WTC11 (cell line): ENCODE data around the gene CAPN15. TPM values are rescaled to one million over a fixed set of nuclear protein-coding genes. Genes with fewer than 3 reads are reported as not detected.

Experiments used
- ATAC-seq: fragments of 200-7000 bp; cut with Tn5 transposase; 2 replicates; pipeline ENCODE4 v1.10.0; 2021; ENCODE audit warnings: mild to moderate bottlenecking, moderate library complexity
- CTCF ChIA-PET: fragments of 300-600 bp; sonication (Branson Sonifier 250); formaldehyde crosslinking; loops from one replicate; lab custom pipeline; 2021; ENCODE audit warnings: antibody characterized with exemption; lab: Charles Lee
- POLR2A ChIA-PET: fragments of 350-600 bp; sonication (Branson Sonifier 250); formaldehyde crosslinking; loops from one replicate; lab custom pipeline; 2021; ENCODE audit warnings: antibody characterized with exemption; lab: Charles Lee
- DNase-seq: peaks from one replicate; pipeline ENCODE4 v3.0.0; 2021; ENCODE audit warnings: low spot score
- H3K27ac Mint-ChIP-seq: 2 replicates; pipeline ENCODE4 v1.8.0; 2021; ENCODE audit warnings: mixed read lengths
- H3K27me3 Mint-ChIP-seq: 2 replicates; pipeline ENCODE4 v1.8.0; 2021; ENCODE audit warnings: low read depth, mild to moderate bottlenecking, moderate library complexity, mixed read lengths
- H3K36me3 Mint-ChIP-seq: 2 replicates; pipeline ENCODE4 v1.8.0; 2021; ENCODE audit warnings: mixed read lengths
- H3K4me1 Mint-ChIP-seq: 2 replicates; pipeline ENCODE4 v1.8.0; 2022; ENCODE audit warnings: mixed read lengths
- H3K4me3 Mint-ChIP-seq: 2 replicates; pipeline ENCODE4 v1.8.0; 2021; ENCODE audit warnings: mild to moderate bottlenecking, moderate library complexity, mixed read lengths
- H3K9me3 Mint-ChIP-seq: 2 replicates; pipeline ENCODE4 v1.8.0; 2021; ENCODE audit warnings: mixed read lengths
- ESRRA ChIP-seq: sonication (generic); formaldehyde crosslinking; IDR thresholded peaks from 2 replicates; pipeline ENCODE4 v1.8.1; 2022; ENCODE audit warnings: mild to moderate bottlenecking, missing genetic modification reagents, borderline replicate concordance
- ETV6 ChIP-seq: sonication (generic); formaldehyde crosslinking; IDR thresholded peaks from 2 replicates; pipeline ENCODE4 v1.8.1; 2022; ENCODE audit warnings: mild to moderate bottlenecking, missing genetic modification reagents
- JUN ChIP-seq: sonication (generic); formaldehyde crosslinking; IDR thresholded peaks from 2 replicates; pipeline ENCODE4 v1.8.0; 2023; ENCODE audit warnings: mild to moderate bottlenecking, missing genetic modification reagents
- MXD4 ChIP-seq: fragments of 250-450 bp; sonication (Bioruptor Pico); IDR thresholded peaks from 2 replicates; pipeline ENCODE4 v1.8.0; 2021; ENCODE audit warnings: mild to moderate bottlenecking, moderate library complexity, borderline replicate concordance
- MYBL2 ChIP-seq: sonication (generic); formaldehyde crosslinking; IDR thresholded peaks from 2 replicates; pipeline ENCODE4 v1.8.1; 2023; ENCODE audit warnings: mild to moderate bottlenecking, moderate library complexity, missing genetic modification reagents
- NFYB ChIP-seq: sonication (generic); formaldehyde crosslinking; conservative IDR thresholded peaks from 2 replicates; pipeline ENCODE4 v1.8.0; 2022; ENCODE audit warnings: low read depth, missing genetic modification reagents
- NR1H2 ChIP-seq: sonication (generic); formaldehyde crosslinking; IDR thresholded peaks from 2 replicates; pipeline ENCODE4 v1.9.0; 2021; ENCODE audit warnings: mild to moderate bottlenecking, moderate library complexity, missing genetic modification reagents
- NR2C2 ChIP-seq: sonication (generic); formaldehyde crosslinking; IDR thresholded peaks from 2 replicates; pipeline ENCODE4 v1.8.0; 2022; ENCODE audit warnings: mild to moderate bottlenecking, missing genetic modification reagents
- ZNF263 ChIP-seq: sonication (generic); formaldehyde crosslinking; IDR thresholded peaks from 2 replicates; pipeline ENCODE4 v1.8.1; 2022; ENCODE audit warnings: low read depth, mild to moderate bottlenecking, moderate library complexity, missing genetic modification reagents
- total RNA-seq: library from RNA; stranded (reverse); gene quantifications from 3 replicates; pipeline ENCODE4 v1.2.3, GENCODE V29; 2021
- TF ChIP-seq, protein P1 (sequence below): sonication (generic); formaldehyde crosslinking; IDR thresholded peaks from 2 replicates; pipeline ENCODE4 v1.8.0; 2022; ENCODE audit warnings: mild to moderate bottlenecking, missing genetic modification reagents
- TF ChIP-seq, protein P2 (sequence below): sonication (generic); formaldehyde crosslinking; IDR thresholded peaks from 2 replicates; pipeline ENCODE4 v1.8.0; 2023; ENCODE audit warnings: missing genetic modification reagents, mild to moderate bottlenecking, borderline replicate concordance
- TF ChIP-seq, protein P3 (sequence below): sonication (generic); formaldehyde crosslinking; IDR thresholded peaks from 2 replicates; pipeline ENCODE4 v1.8.1; 2023; ENCODE audit warnings: mild to moderate bottlenecking, missing genetic modification reagents, moderate library complexity
- TF ChIP-seq, protein P4 (sequence below): sonication (generic); formaldehyde crosslinking; IDR thresholded peaks from 2 replicates; pipeline ENCODE4 v1.8.0; 2023; ENCODE audit warnings: missing genetic modification reagents
- TF ChIP-seq, protein P5 (sequence below): sonication (generic); formaldehyde crosslinking; conservative IDR thresholded peaks from 2 replicates; pipeline ENCODE4 v1.8.1; 2022; ENCODE audit warnings: mild to moderate bottlenecking, missing genetic modification reagents

CAPN15 gene
- total RNA-seq, 1 experiment from 2014 or later = 110 TPM

DNA sequence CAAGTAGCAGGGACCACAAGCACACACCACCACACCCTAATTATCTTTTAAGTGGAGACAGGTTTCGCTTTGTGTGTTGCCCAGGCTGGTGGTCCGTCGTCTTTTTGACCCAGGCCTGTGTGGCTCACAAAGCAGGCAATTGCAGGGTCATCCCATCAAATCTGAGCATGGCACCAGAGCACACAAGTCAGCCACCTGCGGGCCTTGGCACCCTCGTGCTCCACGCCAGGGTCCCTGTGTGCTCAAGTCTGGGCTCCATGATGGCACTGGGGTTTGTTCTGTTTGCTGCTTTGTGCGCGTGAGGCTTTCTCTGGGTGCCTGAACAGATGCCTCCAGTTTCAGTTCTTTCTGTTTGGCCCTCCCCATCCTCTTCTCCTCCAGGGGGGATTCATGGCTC lies 2.4 kb upstream of the CAPN15 start:
- peak overlapping the region; percentile 89 for H3K27ac Mint-ChIP-seq
- no peak overlapping the region for H3K4me3 Mint-ChIP-seq
- CTCF ChIA-PET = no interaction called here

DNA sequence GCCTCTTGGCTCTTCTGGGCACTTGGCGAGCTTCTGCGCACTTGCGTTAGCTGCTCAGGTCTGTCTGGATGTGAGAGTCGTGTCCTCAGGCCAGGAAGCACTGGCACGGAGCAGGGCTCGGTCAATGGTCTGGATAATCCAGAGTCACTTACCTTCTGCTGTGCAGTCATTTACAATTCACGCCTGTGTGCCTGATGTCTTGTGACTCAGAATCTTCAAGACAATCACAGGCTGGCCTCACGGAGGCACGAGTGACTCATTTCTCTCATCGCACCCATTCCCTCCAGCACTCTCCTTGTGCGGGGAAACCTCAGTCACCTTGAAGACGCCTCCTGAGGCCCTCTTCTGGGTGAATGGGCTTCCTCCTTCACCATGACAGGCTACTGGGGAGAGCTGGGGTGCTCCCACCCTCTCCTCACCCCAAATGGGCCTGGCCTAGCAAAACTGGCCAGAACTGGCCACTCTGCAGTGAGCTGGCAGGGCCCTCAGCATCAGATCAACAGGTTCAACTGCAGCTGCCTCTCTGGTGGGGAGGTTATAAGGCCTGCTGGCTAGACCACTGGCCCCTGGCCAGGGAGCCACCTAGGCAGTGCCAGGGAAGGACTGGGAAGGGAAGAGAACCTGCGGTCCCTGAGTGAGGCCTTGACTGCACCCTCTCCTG lies 1.9 kb upstream of the CAPN15 start:
- no peaks in the 10 kb centered on the region for H3K9me3 Mint-ChIP-seq
- POLR2A ChIA-PET = no interaction called here

More for the DNA sequence above, 2.4 kb upstream of the CAPN15 start:
- no peak for DNase-seq
- no peak for TF ChIP-seq NR2C2 (CRISPR knock-in tag)
- no peak for TF ChIP-seq NR1H2 (CRISPR knock-in tag)
- TF ChIP-seq, protein P1, sequence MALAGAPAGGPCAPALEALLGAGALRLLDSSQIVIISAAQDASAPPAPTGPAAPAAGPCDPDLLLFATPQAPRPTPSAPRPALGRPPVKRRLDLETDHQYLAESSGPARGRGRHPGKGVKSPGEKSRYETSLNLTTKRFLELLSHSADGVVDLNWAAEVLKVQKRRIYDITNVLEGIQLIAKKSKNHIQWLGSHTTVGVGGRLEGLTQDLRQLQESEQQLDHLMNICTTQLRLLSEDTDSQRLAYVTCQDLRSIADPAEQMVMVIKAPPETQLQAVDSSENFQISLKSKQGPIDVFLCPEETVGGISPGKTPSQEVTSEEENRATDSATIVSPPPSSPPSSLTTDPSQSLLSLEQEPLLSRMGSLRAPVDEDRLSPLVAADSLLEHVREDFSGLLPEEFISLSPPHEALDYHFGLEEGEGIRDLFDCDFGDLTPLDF (CRISPR knock-in tag) = no peak
- TF ChIP-seq ETV6 (CRISPR knock-in tag) = no peak
- TF ChIP-seq, protein P2, sequence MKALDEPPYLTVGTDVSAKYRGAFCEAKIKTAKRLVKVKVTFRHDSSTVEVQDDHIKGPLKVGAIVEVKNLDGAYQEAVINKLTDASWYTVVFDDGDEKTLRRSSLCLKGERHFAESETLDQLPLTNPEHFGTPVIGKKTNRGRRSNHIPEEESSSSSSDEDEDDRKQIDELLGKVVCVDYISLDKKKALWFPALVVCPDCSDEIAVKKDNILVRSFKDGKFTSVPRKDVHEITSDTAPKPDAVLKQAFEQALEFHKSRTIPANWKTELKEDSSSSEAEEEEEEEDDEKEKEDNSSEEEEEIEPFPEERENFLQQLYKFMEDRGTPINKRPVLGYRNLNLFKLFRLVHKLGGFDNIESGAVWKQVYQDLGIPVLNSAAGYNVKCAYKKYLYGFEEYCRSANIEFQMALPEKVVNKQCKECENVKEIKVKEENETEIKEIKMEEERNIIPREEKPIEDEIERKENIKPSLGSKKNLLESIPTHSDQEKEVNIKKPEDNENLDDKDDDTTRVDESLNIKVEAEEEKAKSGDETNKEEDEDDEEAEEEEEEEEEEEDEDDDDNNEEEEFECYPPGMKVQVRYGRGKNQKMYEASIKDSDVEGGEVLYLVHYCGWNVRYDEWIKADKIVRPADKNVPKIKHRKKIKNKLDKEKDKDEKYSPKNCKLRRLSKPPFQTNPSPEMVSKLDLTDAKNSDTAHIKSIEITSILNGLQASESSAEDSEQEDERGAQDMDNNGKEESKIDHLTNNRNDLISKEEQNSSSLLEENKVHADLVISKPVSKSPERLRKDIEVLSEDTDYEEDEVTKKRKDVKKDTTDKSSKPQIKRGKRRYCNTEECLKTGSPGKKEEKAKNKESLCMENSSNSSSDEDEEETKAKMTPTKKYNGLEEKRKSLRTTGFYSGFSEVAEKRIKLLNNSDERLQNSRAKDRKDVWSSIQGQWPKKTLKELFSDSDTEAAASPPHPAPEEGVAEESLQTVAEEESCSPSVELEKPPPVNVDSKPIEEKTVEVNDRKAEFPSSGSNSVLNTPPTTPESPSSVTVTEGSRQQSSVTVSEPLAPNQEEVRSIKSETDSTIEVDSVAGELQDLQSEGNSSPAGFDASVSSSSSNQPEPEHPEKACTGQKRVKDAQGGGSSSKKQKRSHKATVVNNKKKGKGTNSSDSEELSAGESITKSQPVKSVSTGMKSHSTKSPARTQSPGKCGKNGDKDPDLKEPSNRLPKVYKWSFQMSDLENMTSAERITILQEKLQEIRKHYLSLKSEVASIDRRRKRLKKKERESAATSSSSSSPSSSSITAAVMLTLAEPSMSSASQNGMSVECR (CRISPR knock-in tag) = no peak
- no peak for TF ChIP-seq ESRRA
- TF ChIP-seq, protein P3, sequence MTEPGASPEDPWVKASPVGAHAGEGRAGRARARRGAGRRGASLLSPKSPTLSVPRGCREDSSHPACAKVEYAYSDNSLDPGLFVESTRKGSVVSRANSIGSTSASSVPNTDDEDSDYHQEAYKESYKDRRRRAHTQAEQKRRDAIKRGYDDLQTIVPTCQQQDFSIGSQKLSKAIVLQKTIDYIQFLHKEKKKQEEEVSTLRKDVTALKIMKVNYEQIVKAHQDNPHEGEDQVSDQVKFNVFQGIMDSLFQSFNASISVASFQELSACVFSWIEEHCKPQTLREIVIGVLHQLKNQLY (CRISPR knock-in tag) = no peak
- TF ChIP-seq MXD4 (CRISPR knock-in tag) = no peak
- no peak for TF ChIP-seq NFYB
- TF ChIP-seq, protein P4, sequence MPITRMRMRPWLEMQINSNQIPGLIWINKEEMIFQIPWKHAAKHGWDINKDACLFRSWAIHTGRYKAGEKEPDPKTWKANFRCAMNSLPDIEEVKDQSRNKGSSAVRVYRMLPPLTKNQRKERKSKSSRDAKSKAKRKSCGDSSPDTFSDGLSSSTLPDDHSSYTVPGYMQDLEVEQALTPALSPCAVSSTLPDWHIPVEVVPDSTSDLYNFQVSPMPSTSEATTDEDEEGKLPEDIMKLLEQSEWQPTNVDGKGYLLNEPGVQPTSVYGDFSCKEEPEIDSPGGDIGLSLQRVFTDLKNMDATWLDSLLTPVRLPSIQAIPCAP (CRISPR knock-in tag) = no peak
- TF ChIP-seq, protein P5, sequence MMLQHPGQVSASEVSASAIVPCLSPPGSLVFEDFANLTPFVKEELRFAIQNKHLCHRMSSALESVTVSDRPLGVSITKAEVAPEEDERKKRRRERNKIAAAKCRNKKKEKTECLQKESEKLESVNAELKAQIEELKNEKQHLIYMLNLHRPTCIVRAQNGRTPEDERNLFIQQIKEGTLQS (CRISPR knock-in tag) = no peak
- TF ChIP-seq MYBL2 = no peak
- no peak for TF ChIP-seq JUN (CRISPR knock-in tag)
- Mint-ChIP-seq H3K9me3 (no peaks in the 10 kb centered on the region), H3K4me1 (peaks cover 20% of the 10 kb centered on the region), H3K36me3 (0 out of 2 replicates have a peak, but pooled peaks cover 2% of the 10 kb centered on the region), H3K27me3 (no peaks in the 10 kb centered on the region)
- POLR2A ChIA-PET = no interaction called here
- no peak for ATAC-seq

More for the DNA sequence above, 1.9 kb upstream of the CAPN15 start:
- DNase-seq = no peak
- H3K4me1 Mint-ChIP-seq = peaks cover 20% of the 10 kb centered on the region
- H3K4me3 Mint-ChIP-seq = peak overlapping the region; percentile 89
- no peaks in the 10 kb centered on the region for H3K27me3 Mint-ChIP-seq
- no peak for ATAC-seq
- H3K36me3 Mint-ChIP-seq = 0 out of 2 replicates have a peak, but pooled peaks cover 2% of the 10 kb centered on the region
- peak overlapping the region; percentile 89 for H3K27ac Mint-ChIP-seq
- CTCF ChIA-PET = interaction anchor here (0.6 to 1.6 kb wide), 3 partner anchors 51 to 1419 kb away, joined by 3 to 4 read pairs (median 3); no protein-coding TSS in a partner anchor
- TF ChIP-seq NR2C2 (CRISPR knock-in tag) = no peak
- 0 out of 2 replicates have a peak, but pooled peaks have one; percentile 8 for TF ChIP-seq ZNF263 (CRISPR knock-in tag)
